Activated CD4-positive, alpha-beta T cell treated with anti-CD3 and anti-CD28 coated beads for 24 hours (primary cell): ENCODE results near the gene ANTXR1.

Experiments
- DNase-seq, 2 donors: peaks; one replicate each; pipeline ENCODE4 v3.0.0-alpha.2; 2020; ENCODE audit warnings: low read depth in 2 of 2

The ANTXR1 gene

DNA sequence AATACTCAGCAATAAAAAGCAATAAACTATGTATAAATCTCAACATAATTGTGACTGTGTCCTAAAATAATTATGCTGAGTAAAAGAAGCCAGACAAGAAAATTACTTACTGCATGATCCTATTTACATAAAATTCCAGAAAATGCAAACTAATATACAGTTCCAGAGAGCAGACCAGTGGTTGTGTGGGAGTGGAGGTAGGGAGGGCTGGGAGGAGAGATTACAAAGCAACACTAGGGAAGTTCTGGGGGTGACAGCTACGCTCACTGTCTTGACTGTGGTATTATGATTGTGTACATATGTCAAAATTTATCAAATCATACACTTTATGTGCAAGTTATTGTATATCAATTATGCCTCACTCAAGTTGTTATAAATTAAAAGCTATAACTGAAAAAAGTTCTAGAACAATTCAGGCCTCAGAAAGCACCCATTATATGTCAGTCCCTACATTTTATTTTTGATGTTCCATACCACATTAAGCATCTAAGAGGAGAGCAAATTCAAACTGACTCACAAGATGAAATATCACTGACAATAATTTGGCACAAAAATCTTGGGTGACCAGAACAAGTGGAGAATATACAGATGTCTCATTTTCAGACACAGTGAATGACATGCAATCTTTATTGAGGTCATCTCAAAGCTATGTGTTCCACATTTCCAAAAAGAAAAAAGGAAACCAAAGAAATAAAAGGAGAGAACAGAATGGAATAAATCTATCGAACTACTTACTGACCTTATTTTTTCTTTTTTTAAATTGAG, 85.1 kb downstream of the ANTXR1 start:
- no peak for DNase-seq

DNA sequence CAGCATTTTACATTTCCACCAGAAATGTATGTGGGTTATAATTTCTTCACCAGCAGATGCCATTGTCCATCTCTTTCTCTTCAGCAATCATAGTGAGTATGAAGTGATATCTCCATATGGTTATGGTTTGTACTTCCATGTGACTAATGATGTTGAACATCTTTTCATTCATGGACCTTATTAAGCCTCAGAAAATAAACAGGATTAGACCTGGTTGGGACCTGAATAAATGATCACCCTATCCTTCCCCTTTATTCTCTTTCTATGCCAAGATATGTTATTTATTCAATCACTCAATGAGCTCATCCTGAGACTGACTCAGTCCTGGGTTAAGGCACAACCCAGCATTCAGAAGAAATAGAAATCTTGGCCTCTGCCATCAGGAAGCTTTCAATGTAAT, 86.6 kb downstream of the ANTXR1 start:
- no peak for DNase-seq

DNA sequence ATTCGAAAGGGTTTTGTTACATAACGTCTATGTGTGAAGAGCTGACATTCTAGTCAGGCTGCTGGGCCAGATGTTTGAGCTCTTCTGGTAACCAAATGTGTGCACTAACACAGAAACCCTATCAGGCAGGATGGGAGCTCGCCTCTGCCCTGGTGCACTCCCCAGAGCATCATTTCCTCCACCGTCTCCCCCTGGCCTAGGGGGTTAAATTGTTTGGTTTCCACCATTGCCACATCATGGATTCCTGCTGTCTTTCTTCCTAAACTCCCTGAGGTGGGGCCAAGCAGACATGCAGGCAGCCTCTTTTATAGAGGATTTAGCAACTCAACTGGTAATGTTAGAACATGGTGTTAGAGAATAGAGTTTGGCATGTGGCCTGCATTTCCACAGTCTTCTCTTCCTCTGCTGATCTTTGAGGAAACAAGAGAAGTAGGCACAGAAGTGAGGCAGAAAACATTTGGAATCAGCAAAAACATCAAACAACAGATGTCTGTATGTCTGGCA, 87.3 kb downstream of the ANTXR1 start:
- no peak for DNase-seq

DNA sequence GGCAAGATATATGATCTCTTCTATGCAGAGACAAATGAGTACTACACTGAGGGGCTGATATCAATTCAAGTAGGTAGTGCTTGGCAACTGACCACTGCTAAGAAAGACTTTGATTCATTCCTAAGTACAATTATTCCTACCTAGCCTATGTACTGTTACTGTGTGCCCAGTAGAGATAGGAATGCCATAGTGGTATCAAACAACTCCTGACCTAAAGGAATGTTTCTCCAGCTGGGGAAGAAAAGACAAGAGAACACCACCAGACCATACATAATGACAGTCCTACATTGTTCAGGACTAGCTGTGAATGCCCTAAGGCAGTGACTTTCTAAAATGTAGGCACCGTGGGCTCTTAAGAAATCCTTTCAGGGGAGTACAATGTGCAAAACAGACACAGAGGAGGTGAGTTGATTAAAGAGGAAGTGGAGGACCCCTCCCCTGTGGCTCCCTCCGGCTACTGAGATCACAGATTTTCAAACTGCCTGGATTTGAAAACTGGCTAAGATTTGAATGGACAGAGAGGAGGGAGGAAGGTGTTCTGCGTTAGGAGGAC, 89.1 kb downstream of the ANTXR1 start:
- no peak for DNase-seq

DNA sequence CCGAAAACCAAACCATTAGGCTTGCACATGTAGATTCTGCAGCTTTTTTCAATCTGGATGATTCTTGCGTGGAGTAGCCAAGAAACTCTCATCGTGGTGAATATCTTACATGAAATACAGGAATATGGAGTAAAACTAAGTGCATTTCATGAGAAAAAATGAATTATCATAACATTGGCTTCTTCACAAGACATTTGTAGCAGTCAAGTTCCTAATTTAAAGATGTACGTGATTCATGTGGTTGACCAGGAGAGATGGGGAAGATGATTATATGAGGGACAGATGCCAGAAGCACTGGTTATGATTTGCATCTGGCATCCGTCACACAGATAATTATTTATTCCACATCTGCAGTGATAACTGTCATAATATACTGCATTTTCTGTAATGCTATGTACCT, 90.4 kb downstream of the ANTXR1 start:
- DNase-seq: no peak

DNA sequence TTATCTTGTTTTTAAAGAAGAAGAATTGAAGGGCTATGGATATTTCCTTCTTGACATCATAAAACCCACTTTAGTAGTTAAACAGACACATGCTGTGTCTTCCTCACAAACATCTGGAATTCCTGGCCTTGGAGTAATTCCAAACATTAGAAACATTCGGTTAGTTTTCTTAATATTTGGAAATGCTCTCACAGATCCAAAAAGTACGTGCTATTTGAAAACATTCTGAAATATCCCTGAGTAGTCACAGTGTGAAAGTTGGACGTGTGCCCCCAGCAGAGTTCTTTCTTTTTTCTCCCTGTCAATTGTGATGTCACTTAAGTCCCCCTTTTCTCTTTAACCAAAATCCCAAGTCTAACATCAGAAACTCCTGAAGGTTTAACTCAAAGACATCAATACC, 91.3 kb downstream of the ANTXR1 start:
- no peak for DNase-seq

DNA sequence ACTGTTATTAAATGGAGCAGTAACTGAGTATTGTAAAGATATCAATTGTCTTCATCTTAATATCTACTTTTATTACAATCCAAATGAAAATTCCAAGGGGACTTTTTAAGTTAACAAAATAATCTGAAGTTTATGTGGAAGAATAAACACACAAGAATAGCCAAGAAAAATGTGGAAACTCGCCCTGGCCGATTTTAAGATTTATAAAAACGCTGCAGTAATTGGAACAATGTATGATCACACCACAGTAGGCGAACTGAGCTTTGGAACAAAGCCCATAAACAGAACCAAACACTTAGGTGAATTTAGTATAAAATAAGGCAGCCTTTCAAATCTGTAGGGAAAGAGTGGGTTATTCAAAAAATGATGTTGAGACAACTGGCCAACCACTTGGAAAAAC, 96.3 kb downstream of the ANTXR1 start:
- DNase-seq: no peak

DNA sequence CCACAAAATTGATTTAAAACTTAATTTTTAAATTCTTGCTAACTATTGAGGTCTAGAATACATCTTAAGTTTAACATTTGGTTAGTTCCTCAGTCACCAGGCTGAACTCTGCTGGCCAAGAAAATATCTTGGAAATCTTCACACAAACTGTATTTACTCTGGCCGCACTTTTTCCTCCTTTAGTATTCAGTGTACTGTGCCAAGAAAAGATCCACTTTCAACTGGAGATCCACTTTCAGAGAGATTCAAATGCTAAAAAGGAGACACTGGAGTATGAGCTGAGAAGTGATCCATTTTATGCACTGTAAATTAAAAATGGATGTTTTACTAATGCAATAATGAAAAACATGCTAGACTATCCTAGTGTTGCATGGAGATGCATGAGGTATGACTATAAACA, 98.1 kb downstream of the ANTXR1 start:
- DNase-seq: no peak

DNA sequence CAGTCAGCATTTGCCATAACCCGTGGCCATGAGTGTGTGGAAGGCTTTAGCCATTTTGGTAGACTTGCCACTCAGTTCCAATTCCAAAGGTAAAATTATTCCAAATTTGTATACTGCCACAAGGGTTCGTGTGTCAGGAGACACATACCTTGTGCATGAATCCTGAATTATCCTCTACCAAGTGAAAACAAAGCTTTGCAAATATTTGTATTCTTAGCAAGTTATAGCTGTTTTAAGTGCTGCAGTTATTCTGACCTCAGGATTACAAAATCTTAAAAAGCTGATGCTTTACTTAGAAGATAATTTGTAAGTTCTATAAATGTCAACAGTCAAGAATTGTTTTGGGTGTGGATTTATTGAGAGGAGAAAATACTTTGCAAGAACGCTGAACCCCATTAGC, 100.6 kb downstream of the ANTXR1 start:
- no peak for DNase-seq

DNA sequence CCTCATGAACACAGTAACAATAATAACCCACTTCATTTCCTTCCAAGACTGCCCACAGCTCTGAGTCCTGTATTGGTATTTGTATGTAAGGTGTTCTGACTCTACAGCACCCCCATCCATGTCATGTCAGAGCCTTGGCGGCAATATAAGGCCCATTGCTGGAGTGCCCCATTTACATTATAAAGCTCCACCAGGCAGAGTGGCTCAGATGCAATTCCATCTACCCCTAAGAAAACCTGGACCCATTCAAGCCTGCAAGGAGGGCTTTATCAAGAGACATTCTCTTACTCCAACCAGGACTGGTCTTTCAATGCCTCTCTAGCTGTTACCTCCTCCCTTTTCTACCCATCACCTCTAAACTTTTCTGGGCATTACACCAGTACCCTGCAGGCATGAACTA, 101.6 kb downstream of the ANTXR1 start:
- no peak for DNase-seq

DNA sequence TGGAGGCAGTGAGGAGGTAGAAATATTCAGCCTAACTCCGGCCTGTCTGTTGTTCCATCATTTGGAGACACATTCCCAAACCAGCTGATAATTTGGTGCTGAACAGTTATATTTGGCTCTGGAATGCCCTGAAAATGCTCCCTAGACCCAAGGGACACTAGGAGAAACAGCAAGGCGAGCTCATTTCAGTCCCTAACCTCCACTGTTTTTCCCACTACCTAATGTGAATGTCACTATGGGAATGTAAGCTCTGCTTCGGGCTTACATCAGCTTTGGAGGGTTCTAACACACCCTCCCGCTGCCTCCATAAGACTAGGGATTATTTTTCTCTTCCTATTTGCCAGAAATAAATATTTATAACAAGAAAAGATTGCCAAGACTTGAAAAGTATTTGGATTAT, 103.5 kb downstream of the ANTXR1 start:
- DNase-seq: no peak

DNA sequence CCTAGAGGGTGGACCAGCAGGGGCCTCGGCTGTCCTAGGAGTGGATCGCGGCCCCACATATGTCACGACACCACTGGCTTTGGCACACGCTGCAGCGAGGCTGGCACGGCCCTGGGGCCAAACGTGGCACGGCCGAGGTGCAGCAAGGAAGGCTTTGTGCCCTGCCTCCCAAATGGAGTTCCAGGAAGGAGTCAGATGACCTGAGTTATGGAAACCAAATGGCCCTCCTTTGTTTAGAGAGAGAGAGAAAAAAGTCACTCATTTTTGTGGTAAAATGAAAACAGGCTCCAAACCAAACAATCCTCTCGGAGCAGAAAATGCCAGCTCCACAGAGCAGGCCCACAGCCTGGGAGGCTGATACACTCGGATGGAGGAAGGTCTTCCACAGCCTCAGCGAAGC, 105.6 kb downstream of the ANTXR1 start:
- no peak for DNase-seq

DNA sequence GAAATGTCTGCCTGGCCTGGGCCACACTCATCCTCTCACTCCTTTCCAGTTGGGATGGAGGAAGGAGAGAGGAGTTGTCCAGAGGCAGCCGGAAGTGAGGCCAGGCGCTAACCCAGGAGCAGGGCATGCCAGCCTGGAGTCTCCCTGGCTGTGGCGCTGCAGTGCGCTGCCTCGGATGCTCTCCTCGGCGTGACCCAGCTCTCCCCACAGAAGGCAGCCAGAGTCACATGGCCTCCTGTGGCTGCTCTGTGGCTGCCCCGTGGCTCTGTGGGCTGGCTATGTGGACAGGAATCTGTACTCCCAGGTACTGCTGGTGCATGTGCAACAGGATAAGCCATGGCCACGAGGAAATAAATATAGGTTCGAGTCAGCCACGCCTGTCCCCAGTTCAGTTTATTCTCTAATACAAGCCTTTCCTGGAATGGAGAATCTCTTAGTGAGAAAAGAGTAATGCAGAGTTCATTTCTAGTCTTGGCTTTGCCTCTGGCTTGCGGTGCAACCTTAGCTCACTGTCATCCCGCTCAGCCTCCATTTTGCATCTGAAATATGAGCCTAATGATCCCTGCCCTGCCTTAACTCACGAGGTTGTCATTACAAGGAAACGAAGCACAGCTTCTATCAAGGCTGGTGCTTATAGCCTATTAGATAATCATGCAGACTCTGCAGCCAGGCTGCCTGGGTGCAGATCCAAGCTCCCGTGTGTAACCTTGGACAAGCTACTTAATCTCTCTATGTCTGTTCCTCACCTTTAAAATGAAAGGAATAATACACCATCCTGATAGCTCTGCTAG, 106.3 kb downstream of the ANTXR1 start:
- DNase-seq: no peak

DNA sequence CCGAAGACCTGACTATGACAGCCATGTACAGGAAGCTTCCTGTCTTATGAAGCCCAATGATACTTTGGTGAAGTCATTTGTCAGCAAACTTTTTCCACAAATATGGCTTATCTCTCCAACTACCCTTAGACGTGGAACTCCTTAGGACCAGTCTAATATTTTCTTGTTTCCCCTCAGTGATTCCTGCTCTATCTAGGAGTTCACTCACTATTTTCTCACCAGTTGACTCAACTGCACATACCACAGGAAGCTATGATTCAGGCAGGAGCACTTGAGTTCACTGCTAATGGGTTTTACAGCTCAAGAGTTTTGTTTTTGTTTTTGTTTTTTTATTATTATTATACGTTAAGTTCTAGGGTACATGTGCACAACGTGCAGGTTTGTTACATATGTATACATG, 109.3 kb downstream of the ANTXR1 start:
- DNase-seq: no peak

DNA sequence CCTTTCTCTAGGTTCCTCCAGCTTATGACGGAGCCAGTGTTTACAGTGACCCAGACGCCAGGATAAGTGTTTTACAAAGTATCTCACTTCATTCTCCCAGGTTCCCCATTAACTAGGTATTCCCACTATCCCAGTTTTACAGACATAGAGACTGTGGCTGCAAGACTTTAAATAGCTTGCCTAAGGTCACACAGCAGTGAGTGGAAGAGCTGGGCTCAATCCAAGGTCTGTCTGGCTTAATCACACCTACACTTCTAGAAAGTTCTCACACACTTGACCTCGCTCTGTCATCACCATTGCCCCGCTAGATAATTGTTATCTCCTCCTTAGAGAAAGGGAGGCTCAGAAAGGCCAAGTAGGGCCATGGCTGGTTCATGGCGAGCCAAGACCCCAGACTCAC, 110.2 kb downstream of the ANTXR1 start:
- no peak for DNase-seq

DNA sequence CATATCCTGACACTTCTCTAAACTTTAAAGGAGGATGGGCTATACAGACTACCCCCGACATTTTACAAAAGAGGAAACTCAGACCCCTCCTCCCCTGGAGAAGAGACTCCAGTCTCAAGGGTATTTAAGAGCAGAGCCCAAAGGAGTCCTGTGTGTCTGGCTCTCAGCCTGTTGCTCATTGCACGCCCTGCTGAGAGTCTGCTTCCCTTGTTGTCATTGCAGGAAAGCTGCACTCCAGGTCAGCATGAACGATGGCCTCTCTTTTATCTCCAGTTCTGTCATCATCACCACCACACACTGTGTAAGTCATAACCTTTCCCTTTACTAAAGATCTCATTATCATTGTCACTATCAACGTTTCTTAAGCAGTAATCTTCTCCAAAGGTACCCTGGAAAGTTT, 111.4 kb downstream of the ANTXR1 start:
- DNase-seq: no peak

DNA sequence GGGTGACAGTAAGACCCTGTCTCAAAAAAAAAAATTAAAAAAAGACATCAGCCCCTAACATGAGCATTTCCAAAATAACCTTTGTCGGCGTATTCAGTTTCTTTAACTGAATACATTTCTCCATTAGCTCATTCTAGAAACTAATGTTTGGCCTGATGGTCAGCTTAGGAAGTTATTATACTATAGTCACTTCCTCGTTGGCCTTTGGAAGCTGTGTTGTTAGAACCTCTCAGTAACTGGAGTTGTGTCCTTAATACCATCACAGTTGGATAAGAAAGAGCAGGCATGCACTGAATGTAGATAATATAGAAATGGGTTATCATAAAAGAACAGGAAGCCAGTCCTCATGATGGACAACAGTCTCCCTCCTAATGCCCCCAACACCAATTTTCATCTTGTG, 112.8 kb downstream of the ANTXR1 start:
- DNase-seq: no peak

DNA sequence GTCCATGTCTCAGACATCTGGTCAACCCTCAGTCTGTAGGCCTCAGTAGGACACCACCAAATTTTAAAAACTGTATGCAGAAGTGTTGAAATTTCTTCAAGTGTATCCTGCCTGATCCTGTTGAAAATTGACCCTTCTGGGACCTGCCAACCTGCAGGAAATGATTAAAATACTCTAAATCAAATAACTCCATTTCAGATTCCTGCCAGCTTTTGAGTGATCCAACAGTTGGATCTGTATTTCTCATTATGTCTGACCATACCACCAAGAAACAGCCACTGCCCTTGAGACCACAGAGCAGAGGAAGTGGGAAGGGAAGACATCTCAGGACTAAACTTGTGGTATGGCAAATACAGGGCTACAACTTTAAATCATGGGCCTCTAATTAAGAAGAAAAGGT, 113.4 kb downstream of the ANTXR1 start:
- no peak for DNase-seq

DNA sequence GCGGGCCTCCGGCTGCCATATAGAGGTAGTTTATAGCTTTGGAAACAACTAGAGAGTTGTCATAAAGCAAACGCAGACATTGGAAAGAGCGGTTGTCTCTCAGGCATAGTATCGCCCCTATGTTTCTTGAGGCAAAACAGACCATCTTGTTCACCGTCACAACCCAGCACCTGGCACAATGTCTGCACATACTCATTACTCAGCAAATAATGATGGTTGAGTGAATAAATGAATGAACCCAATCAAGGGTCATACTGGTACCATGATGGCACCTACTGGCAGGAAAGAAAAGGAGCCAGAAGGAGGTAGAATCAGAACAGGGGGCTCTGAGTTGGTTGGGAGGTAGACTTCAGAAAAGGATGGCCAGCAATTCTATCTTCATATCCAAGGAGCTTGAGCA, 118.5 kb downstream of the ANTXR1 start:
- DNase-seq: no peak

DNA sequence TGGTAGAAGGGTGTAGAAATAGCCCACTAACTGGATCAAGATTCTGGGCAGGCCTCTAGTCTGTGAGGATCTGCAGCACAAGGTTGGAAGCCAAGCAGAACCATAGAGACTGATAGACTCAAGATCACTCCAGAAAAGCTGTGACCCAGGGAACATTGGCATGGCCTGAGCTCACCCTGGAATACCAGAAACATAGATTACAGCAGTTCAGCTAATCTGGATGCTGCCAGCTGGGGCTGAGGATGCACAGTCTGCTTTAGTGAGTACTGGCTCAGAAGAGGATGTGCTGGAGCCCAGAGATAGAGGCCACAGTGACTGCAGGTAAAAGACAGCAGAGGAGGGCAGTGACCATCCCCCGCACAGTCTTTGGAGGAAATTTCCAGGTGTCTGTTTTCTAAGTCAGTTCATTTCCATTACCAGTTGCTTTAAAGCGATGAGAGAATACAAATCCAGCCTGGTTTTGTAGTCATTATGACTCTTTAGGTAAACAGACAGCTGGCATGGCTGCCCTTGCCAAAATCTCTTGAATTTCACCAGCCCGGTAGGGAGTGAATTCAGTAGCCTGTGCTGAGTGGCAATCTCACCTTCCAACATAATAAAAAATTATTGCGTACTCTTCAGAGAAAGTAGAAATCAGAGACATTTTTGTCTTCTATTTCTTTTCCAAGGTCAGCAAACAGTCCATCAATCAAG, 119.2 kb downstream of the ANTXR1 start:
- no peak for DNase-seq

DNA sequence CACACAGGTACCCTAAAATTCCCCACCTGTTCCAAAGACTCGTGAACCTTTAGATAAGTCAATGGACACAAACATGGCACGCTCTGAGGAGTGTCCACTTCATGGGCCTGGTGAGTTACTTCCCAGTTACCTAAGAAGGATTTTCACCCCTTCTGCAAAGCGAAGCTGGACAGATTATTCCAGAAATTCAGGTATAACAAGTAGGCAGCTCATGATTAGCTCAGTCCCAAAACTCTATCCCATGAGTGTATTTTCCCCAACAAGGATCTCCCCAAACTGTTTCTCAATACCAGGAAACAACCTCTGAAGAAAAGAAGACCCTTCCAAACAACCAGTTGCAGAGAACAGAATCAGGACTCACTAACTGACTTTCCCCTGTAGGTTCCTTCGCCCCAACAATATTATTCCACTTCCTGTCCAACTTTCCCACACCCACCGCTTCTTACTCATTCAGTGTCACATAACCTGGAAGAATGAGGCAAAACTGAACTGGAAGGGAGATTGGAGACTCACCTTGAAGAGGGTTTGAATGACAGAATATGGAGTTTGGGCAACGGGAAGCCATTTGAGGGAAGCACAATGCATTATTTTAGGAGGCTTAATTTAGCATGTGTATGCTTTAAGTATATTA, 120.1 kb downstream of the ANTXR1 start:
- no peak for DNase-seq

DNA sequence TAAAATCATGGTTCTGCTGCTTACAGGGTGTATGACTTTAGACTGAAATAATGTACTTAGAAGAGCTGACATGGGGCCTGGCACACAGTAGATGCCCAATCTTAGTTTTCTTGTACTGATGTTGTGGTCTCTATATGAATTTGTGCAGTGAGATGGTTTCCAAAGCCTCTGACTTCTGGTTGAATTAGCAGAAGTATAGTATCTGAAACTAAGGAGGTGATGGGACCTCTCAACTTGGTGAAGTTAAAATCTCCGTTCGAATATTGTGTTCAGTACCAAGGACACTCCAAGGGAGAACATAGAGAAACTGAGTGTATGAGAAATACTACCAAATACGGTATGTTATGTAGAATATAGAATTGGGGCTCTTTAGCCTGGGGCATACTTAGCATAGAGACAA, 120.9 kb downstream of the ANTXR1 start:
- DNase-seq: no peak
